GM18867 (cell line): ENCODE data around the gene ACTR1A.
"Not testable (repeated sequence)": the region's sequence is repeated elsewhere in the genome, so short reads cannot be mapped to it uniquely, and the experiment has no call there.

ENCODE experiments used
- ATAC-seq: cut with Tn5 transposase; IDR thresholded peaks from one replicate; pipeline ENCODE4 v1.9.1; 2021; ENCODE audit warnings: mild to moderate bottlenecking, moderate library complexity; ENCODE audit not compliant: unreplicated experiment

The ACTR1A gene

DNA sequence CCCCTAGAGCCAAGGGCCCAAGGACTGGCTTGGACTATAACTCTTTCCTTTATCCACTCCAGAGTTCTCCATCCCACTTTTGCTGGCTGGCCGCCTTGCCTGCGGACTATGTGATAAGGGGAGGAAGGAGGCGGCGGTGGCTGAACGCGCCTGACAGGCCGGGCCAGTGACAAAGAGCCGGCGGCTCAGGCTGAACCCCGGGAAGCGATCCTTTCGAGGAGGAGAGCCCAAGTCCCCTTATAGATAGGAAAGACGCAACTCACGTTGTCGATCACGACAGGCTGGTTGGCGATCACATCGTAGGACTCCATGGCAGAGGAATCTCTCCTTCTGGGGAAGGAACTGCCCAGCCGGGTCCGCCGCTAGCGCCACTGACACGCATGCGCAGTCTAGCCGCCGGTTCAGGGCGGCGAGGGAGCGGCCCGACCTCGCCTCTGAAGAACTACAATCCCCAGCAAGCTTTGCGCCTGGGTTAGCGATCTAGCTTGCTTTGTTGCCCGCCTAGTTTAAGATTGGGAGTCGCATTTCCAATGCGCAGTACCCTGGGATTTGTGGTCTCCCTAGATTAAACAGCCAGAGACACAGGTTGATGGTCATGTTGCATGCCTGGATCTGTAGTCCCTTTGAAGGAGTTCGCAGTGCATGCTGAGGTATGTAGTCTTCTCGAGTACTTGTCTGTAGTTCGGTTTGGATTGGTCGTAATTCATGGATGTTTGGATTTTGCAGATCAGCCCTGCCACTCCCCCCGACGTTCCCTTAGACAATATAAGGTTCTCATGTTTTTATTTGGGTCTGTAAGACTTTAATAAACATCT, at the start of gene ACTR1A:
Gene ACTR1A (minus strand): TSS at position 376 of the 815 bp plus-strand sequence. CDS start 65 bp downstream, at position 311.
- ATAC-seq: peak; percentile 42

DNA sequence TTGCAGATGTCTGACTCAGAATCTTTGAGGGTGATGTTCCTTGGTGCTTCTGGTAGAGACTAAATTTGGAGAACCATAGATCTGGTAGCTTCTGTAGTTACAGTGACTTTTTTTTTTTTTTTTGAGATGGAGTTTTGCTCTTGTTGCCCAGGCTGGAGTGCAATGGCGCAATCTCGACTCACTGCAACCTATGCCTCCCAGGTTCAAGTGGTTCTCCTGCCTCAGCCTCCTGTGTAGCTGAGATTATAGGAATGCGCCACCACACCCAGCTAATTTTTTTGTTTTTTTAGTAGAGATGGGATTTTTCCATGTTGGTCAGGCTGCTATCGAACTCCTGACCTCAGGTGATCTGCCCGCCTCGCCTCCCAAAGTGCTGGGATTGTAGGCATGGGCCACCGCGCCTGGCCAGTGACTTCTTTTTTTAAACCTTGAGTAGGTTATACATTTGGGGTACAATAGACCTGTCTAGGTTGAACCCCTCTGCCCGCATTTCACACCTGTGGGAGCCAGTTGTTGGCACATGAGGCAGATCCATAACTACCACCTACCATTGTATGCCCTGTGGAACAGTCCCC, 48.2 kb upstream of the ACTR1A start:
- ATAC-seq: no peak

DNA sequence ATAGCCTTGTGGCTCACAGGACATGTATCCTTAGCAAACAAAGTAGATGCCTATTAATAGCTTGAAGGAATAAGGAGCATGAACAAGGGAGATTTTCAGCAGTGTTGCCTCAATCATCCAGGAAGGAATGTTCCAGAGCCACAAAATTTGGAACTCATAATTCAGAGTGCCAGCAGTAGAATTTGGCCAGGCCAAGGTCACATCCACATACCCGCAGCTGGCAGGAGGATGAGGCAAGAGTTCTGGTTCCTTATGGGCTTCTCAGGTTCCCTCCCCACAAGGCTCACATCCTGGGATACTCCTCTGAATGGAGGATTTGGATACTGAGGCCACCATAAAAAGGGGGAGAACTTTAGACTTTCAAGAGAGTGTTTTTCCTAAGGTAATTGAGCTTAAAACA, 47.0 kb upstream of the ACTR1A start:
- ATAC-seq: no peak

DNA sequence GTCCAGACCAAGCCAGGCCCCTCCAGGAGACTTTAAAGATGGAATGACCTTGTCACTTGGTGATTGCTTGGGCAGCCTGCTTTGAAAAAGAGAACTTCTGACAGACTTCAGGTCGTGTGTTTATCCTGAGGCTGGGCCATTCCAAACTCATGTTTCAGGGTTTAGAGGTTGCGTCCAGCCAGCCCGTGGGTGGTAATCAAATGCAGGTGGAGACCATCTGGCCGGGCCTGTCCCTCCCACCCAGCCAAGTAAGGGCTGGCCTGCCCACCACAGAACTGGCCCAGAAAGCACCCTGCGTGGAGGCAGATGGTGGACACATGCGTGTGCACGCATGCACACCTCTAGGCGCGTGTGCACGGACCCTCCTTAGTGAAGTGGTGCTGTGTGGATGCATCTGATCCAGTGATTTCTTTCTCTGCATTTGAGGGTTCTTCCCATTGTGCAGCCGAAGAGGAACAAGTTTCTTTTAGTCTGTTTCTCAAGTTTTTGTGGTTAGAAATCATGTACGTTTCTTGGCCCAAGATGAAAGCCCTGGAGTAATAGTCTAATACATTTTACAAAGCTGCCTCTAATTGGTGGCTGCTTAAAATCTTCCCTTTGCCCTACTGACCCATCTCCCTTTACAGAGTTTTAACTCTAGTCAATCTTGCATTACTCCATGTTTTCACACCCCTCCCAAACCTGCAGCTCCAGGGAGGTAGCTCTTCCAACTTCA, 44.3 kb upstream of the ACTR1A start:
- ATAC-seq: no peak

- ATAC-seq: no peak
These were observed 43.5 kb upstream of the ACTR1A start for GRCh38 chr10:102545997-102546396.

DNA sequence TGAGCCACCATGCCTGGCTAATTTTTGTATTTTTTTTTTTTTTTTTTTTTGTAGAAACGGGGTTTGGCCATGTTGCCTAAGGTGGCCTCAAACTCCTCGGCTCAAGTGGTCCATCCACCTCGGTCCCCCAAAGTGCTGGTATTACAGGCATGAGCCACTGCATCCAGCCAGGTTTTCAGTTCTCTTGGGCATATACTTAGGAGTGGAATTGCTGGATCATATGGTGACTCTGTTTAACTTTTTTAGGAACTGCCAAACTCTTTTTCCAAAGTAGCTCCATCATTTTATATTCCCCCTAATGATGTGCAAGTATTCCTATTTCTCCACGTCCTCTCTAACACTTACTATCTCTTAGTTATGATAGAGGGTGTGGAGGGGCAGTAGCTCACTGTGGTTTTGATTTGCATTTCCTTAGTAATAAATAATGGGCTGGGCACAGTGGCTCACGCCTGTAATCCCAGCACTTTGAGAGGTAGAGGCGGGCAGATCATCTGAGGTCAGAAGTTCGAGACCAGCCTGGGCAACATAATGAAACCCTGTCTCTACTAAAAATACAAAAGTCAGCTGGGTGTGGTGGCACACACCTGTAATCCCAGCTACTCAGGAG, 42.9 kb upstream of the ACTR1A start:
- ATAC-seq: no peak

GRCh38 chr10:102542800-102543418, 40.4 kb upstream of the ACTR1A start:
- ATAC-seq: no peak

DNA sequence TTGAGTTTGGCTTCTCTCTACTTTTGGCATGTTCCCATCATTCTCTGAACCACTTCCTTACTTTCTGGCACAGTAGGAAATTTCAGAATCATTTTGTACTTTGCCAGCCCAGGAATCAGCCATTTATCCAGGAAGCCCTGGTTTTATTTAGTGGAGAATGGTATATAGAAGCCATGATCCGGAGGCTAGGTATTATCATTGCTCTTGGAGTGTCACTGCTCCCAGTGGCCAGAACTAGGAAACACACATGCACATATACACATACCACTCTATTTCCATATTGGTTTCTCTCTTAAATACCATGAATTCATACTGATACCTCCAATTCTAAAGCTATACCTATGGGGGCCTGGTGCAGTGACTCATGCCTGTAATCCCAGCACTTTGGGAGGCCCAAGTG, 37.5 kb upstream of the ACTR1A start:
- no peak for ATAC-seq

- no peak for ATAC-seq
These were observed 36.3 kb upstream of the ACTR1A start for GRCh38 chr10:102538811-102539210.

GRCh38 chr10:102537948-102538347, 35.4 kb upstream of the ACTR1A start:
- ATAC-seq: no peak

- ATAC-seq: no peak
These were observed 34.9 kb upstream of the ACTR1A start for GRCh38 chr10:102537367-102537766.

- no peak for ATAC-seq
These were observed 33.1 kb upstream of the ACTR1A start for GRCh38 chr10:102535481-102536147.

- not testable (repeated sequence) for ATAC-seq
These were observed 32.5 kb upstream of the ACTR1A start for GRCh38 chr10:102534966-102535365.

- no peak for ATAC-seq
These were observed 31.8 kb upstream of the ACTR1A start for GRCh38 chr10:102534333-102534732.

GRCh38 chr10:102527546-102527945, 25.0 kb upstream of the ACTR1A start:
- ATAC-seq: no peak

- ATAC-seq: no peak
These were observed 22.2 kb upstream of the ACTR1A start for GRCh38 chr10:102524746-102525145.

- ATAC-seq: no peak
These were observed 20.9 kb upstream of the ACTR1A start for GRCh38 chr10:102523250-102524029.

- no peak for ATAC-seq
These were observed 20.4 kb upstream of the ACTR1A start for GRCh38 chr10:102522874-102523249.

- ATAC-seq: no peak
These were observed 16.8 kb upstream of the ACTR1A start for GRCh38 chr10:102519246-102519825.
